HG03103 (cell line): Measurements from ENCODE around the gene PDCD7.
"Not testable (repeated sequence)": the region's sequence is repeated elsewhere in the genome, so short reads cannot be mapped to it uniquely, and the experiment has no call there.

ENCODE experiments used
- ATAC-seq: cut with Tn5 transposase; IDR thresholded peaks from one replicate; pipeline ENCODE4 v1.9.1; 2021; ENCODE audit warnings: low read depth; ENCODE audit not compliant: unreplicated experiment

The PDCD7 gene

GRCh38 chr15:65132878-65133547 lies 595 bp downstream of the PDCD7 start:
- ATAC-seq = peak; percentile 34

GRCh38 chr15:65130941-65131340 lies 2.7 kb downstream of the PDCD7 start:
- ATAC-seq = no peak

GRCh38 chr15:65115542-65115941 lies 18.1 kb downstream of the PDCD7 start:
- ATAC-seq = no peak

- no peak for ATAC-seq
Observed at GRCh38 chr15:65115086-65115485, 18.5 kb downstream of the PDCD7 start, which contains the start of gene UBAP1L. Gene UBAP1L, minus strand, starts transcription at chr15:65115200. Its CDS starts 8,985 bp downstream, at chr15:65106215.

- no peak for ATAC-seq
Observed at GRCh38 chr15:65110676-65111292, 22.8 kb downstream of the PDCD7 start.

- ATAC-seq = no peak
Observed at GRCh38 chr15:65106011-65106590, 27.5 kb downstream of the PDCD7 start.

GRCh38 chr15:65105038-65105437 lies 28.6 kb downstream of the PDCD7 start:
- no peak for ATAC-seq

GRCh38 chr15:65102912-65103311 lies 30.7 kb downstream of the PDCD7 start:
- no peak for ATAC-seq

- ATAC-seq = no peak
Observed at GRCh38 chr15:65101891-65102708, 31.5 kb downstream of the PDCD7 start.

GRCh38 chr15:65101411-65101890 lies 32.2 kb downstream of the PDCD7 start:
- ATAC-seq = no peak

- no peak for ATAC-seq
Observed at GRCh38 chr15:65100442-65100841, 33.2 kb downstream of the PDCD7 start.

- not testable (repeated sequence) for ATAC-seq
Observed at GRCh38 chr15:65099801-65100200, 33.8 kb downstream of the PDCD7 start.

GRCh38 chr15:65099336-65099735 lies 34.3 kb downstream of the PDCD7 start:
- no peak for ATAC-seq

GRCh38 chr15:65097651-65098263 lies 35.9 kb downstream of the PDCD7 start:
- no peak for ATAC-seq

- no peak for ATAC-seq
Observed at GRCh38 chr15:65096481-65097385, 36.9 kb downstream of the PDCD7 start.

GRCh38 chr15:65095747-65096104 lies 37.9 kb downstream of the PDCD7 start:
- no peak for ATAC-seq

- ATAC-seq = no peak
Observed at GRCh38 chr15:65095011-65095746, 38.4 kb downstream of the PDCD7 start.

- ATAC-seq = no peak
Observed at GRCh38 chr15:65094294-65094995, 39.2 kb downstream of the PDCD7 start.
